Stomach (tissue), 9 donors: ENCODE results near the gene ELOA. TPM values are rescaled to one million over a fixed set of nuclear protein-coding genes. Genes with fewer than 3 reads are reported as not detected.

Source experiments
- DNase-seq, 2 donors: peaks; one replicate each; pipeline versions ENCODE4 v3.0.0 to v3.0.0-alpha.2; 2013 to 2019
- H3K27ac ChIP-seq, 5 donors: fragments of 200-600 bp in 4 of 5; sonication (generic) in 4 of 5; one replicate each; pipeline ENCODE4 v1.5.1; 2013 to 2019; ENCODE audit warnings: mild to moderate bottlenecking in 1 of 5, moderate library complexity in 1 of 5
- H3K27me3 ChIP-seq, 3 donors: fragments of 200-600 bp; sonication (generic); one replicate each; pipeline ENCODE4 v1.5.1; 2017 to 2019; ENCODE audit warnings: mixed run types in 1 of 3
- H3K36me3 ChIP-seq, 4 donors: fragments of 200-600 bp; sonication (generic); 1 replicate in 3 of 4; 2 replicates in 1 of 4; pipeline ENCODE4 v1.5.1; 2016 to 2019
- H3K4me1 ChIP-seq, 4 donors: fragments of 200-600 bp; sonication (generic); one replicate each; pipeline ENCODE4 v1.5.1; 2016 to 2019
- H3K4me3 ChIP-seq, 4 donors: fragments of 200-600 bp; sonication (generic) in 3 of 4; one replicate each; pipeline ENCODE4 v1.5.1; 2016 to 2019; ENCODE audit warnings: mild to moderate bottlenecking in 1 of 4
- H3K9me3 ChIP-seq, 4 donors: fragments of 200-600 bp; sonication (generic); one replicate each; pipeline ENCODE4 v1.5.1; 2016 to 2019
- CTCF ChIP-seq, 7 experiments: fragments of 450-650 bp in 4 of 7; fragments of 200-600 bp in 3 of 7; sonication (generic) in 3 of 7; IDR thresholded peaks; one replicate each; pipeline ENCODE4 v1.5.1; 2016 to 2019; ENCODE audit warnings: antibody characterized with exemption in 7 of 7, control low read depth in 2 of 7, mild to moderate bottlenecking in 1 of 7
- EP300 ChIP-seq: sonication (generic); formaldehyde crosslinking; IDR thresholded peaks from one replicate; pipeline ENCODE4 v1.6.1; 2017; ENCODE audit warnings: antibody characterized with exemption
- POLR2A ChIP-seq, 4 donors: fragments of 450-650 bp; IDR thresholded peaks; one replicate each; pipeline ENCODE4 v1.6.1; 2016; ENCODE audit warnings: antibody characterized with exemption in 4 of 4, control low read depth in 2 of 4, mild to moderate bottlenecking in 1 of 4, moderate library complexity in 1 of 4
- POLR2AphosphoS5 ChIP-seq, 3 donors: sonication (generic); formaldehyde crosslinking; IDR thresholded peaks; one replicate each; pipeline ENCODE4 v1.6.1; 2016; ENCODE audit warnings: antibody characterized with exemption in 3 of 3
- WGBS, 5 donors: extraction: QIAGEN DNeasy Blood & Tissue Kit in 3 of 5; methylation state at CpG; one replicate each; pipeline versions ENCODE4 v1.1.5 to v1.1.7; 2013 to 2018; 5-methylcytosine and 5-hydroxymethylcytosine counted together
- intact Hi-C: fragments of 100-400 bp; cut with DNase I; formaldehyde crosslinking; loops from one replicate; pipeline ENCODE4 v1.15.1; 2023; ENCODE audit warnings: low total_unique reads
- polyA plus RNA-seq, 3 donors: library from polyadenylated mRNA; stranded (reverse); fragments of 200-250 nt; gene quantifications; one replicate each; pipeline ENCODE4 v1.2.3, GENCODE V29; 2013
- total RNA-seq, 5 donors: library from RNA; depleted of rRNA; stranded (reverse); fragments of >200 nt; gene quantifications; one replicate each; pipeline versions ENCODE4 v1.1.0 to v1.2.3, GENCODE V29; 2014 to 2016
- donor health status: healthy with polysubstance abuse.
- donor health status: Bipolar disorder and iron deficiency.
- donor health status: healthy.

Gene ELOA
- total and polyA plus RNA-seq, 8 donors, result 7.2 to 54.0 (median 26.0) TPM

GRCh38 chr1:23772049-23772853 is 29.0 kb downstream of the ELOA start:
- TF ChIP-seq EP300 (no peak), POLR2AphosphoS5 (IDR thresholded peaks at IDR 0.05) (peak in 1 of 3 donors; percentile 67), CTCF (IDR thresholded peaks at IDR 0.05) (peak in 6 of 7 experiments; percentile 6 to 96 (median 90)), POLR2A (IDR thresholded peaks at IDR 0.05) (no peak)
- peak; percentile 93 to 94 for DNase-seq
- Histone ChIP-seq H3K36me3 (peaks cover 0 to 32% (median 27%) of the 10 kb centered on the region in 4 donors), H3K9me3 (no peaks in the 10 kb centered on the region), H3K4me1 (peaks cover 10 to 50% (median 30%) of the 10 kb centered on the region in 4 donors), H3K4me3 (no peak overlapping the region), H3K27ac (no peak overlapping the region), H3K27me3 (no peaks in the 10 kb centered on the region)
- intact Hi-C loops, result no loop called here
- WGBS, 5 donors, result 15 to 19% (median 18%) methylated on average over 11 to 14 of the region's 14 CpGs

DNA sequence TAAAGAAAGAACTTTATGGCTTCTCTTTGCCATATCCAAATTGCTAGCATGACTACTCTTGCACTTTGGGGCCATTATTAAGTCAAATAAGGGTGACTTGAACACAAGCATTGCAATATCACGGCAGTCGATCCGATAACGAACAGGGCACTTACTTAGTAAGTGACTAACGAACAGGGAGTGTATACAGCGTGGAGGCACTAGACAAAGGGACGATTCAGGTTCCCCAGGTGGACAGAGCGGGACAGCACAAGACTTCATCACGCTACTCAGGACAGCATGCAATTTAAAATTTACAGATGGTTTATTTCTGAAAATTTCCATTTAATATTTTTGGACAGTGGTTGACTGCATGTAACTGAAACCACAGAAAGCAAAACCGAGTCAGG is 29.6 kb downstream of the ELOA start:
- no peak for DNase-seq
- Histone ChIP-seq H3K4me1 (peaks cover 15 to 56% (median 36%) of the 10 kb centered on the region in 4 donors), H3K9me3 (no peaks in the 10 kb centered on the region), H3K36me3 (peaks cover 0 to 26% (median 22%) of the 10 kb centered on the region in 4 donors), H3K27me3 (no peaks in the 10 kb centered on the region), H3K27ac (no peak overlapping the region), H3K4me3 (no peak overlapping the region)
- intact Hi-C loops, result no loop called here
- TF ChIP-seq POLR2A (IDR thresholded peaks at IDR 0.05) (no peak), EP300 (no peak), CTCF (IDR thresholded peaks at IDR 0.05) (no peak), POLR2AphosphoS5 (IDR thresholded peaks at IDR 0.05) (no peak)
- WGBS, 5 donors, result 64 to 89% (median 77%) methylated on average over 10 of the region's 10 CpGs

DNA sequence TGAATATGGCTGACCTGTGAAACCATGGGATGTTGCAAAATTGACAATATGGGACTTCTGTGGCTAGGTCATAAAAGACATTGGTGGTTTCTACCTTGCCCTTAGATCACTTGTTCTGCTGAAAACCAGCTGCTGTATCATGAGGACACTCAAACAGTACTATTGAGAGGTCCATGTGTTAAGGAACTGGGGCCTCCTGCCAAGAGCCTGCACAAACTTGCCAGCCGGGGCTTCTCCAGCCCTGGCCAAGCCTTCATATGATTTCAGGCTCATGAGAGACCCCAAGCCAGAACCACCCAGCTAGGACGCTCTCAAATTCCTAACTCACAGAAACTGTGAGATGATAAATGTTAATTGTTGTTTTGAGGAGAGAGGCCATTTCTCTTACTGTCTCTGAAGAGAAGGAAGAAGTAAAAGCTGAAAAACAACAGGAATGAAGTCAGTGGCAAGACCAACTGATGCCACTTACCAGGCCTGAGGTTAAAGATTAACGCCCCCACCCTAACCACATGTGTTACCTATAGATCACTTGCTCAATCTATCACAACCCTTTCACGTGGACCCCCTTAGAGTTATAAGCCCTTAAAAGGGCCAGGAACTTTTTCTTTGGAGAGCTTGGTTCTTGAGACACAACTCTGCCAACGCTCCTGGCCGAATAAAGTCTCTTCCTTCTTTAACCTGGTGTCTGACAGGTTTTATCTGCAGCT is 31.1 kb downstream of the ELOA start:
- no peaks in the 10 kb centered on the region for H3K9me3 ChIP-seq
- DNase-seq, result no peak
- TF ChIP-seq POLR2AphosphoS5 (IDR thresholded peaks at IDR 0.05) (no peak), EP300 (no peak), POLR2A (IDR thresholded peaks at IDR 0.05) (no peak), CTCF (IDR thresholded peaks at IDR 0.05) (no peak)
- WGBS, 5 donors, result 62 to 71% (median 66%) methylated on average over 6 of the region's 6 CpGs
- H3K36me3 ChIP-seq, result peaks cover 0 to 16% (median 13%) of the 10 kb centered on the region in 4 donors
- peaks cover 21 to 62% (median 41%) of the 10 kb centered on the region in 4 donors for H3K4me1 ChIP-seq
- intact Hi-C loops, result no loop called here
- no peak overlapping the region for H3K27ac ChIP-seq
- H3K27me3 ChIP-seq, result no peaks in the 10 kb centered on the region
- H3K4me3 ChIP-seq, result no peak overlapping the region

DNA sequence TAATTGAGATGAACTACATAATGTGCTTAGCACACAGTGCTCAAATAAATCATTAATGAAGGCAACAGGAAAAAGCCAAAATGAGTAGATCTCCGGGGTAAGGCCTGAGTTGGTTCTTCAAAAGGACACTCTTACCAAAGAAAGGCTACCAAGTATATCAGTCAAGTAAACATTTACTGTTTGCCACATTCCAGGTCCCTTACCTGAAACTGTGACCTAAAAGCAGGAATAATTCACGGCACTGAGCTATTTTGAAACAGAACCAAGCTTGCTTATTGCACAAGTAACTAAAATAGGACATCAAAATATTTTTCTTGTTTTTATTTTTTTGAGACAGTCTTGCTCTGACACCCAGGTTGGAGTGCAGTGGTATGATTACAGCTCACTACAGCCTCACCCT is 32.9 kb downstream of the ELOA start:
- 34 to 55% (median 51%) methylated on average over 2 of the region's 2 CpGs for WGBS, 5 donors
- Histone ChIP-seq H3K36me3 (peaks cover 5 to 23% (median 20%) of the 10 kb centered on the region in 4 donors), H3K4me1 (peaks cover 32 to 81% (median 56%) of the 10 kb centered on the region in 4 donors), H3K27ac (peak overlapping the region; percentile 13 to 92 (median 60)), H3K4me3 (no peak overlapping the region), H3K9me3 (no peaks in the 10 kb centered on the region), H3K27me3 (no peaks in the 10 kb centered on the region)
- intact Hi-C loops, result no loop called here
- TF ChIP-seq CTCF (IDR thresholded peaks at IDR 0.05) (no peak), EP300 (no peak), POLR2AphosphoS5 (IDR thresholded peaks at IDR 0.05) (no peak), POLR2A (IDR thresholded peaks at IDR 0.05) (no peak)
- no peak for DNase-seq
